GM12865 (cell line): ENCODE measurements around the gene STXBP2.

Experiments used
- DNase-seq: peaks from one replicate; pipeline ENCODE4 v3.0.0; 2010; ENCODE audit warnings: low read depth
- H3K4me3 ChIP-seq: 2 replicates; pipeline ENCODE4 v1.5.1; 2011; ENCODE audit warnings: mild to moderate bottlenecking, low read depth, low read length, control low read depth
- CTCF ChIP-seq: IDR thresholded peaks from 2 replicates; pipeline ENCODE4 v1.5.1; 2011; ENCODE audit warnings: low read length, control low read depth, low read depth, inconsistent platforms; ENCODE audit not compliant: insufficient read depth; ENCODE audit errors: missing control alignments

STXBP2 gene

DNA sequence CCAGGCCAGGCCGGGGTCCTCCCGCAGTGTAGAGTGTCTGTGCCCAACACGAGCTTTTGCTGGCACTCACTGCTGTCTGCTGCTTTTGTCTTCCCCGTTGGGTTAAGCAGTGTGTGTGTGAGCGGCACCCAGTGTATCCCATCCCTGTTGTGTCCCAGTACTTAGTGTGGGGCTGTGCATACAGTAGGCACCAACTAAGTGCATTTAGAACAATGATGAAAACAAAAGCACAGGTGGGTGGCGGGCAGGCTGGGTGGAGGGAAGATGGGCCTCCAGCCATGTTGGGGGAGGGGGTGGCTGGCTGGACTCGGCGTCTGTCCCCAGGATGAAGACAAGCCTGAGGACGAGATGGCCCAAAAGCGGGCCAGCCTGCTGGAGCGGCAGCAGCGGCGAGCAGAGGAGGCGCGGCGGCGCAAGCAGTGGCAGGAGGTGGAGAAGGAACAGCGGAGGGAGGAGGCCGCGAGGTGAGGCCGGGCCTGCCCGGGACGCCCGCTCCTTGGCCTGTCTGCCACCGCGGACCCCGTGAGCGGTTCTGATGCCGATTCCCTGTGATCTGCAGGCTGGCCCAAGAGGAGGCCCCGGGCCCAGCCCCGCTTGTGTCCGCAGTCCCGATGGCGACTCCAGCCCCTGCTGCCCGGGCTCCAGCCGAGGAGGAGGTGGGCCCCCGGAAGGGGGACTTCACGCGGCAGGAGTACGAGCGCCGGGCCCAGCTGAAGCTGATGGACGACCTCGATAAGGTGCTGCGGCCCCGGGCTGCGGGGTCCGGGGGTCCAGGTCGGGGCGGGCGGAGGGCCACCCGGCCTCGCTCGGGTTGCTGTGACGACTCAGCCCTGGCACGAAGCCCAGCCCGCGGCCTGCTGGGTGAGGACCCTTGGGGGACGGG, 21.8 kb upstream of the STXBP2 start:
- DNase-seq, result no peak
- TF ChIP-seq CTCF, result no peak
- H3K4me3 ChIP-seq, result no peak overlapping the region

DNA sequence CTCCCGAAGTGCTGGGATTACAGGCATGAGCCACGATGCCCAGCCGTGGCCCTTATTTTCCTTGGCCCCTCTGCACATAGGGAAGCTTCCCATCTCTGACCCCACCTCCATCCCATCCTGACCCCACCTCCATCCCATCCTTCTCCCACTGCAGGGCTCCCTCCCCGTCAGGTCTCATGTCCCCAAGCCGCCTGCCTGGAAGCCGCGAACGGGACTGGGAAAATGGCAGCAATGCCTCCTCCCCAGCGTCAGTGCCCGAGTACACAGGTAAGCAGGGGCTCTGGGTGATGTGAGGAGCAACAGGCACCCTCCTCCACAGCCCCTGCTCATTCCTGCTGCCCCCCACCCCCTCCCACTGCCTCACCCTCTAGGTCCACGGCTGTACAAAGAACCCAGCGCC, 19.7 kb upstream of the STXBP2 start:
- no peak overlapping the region for H3K4me3 ChIP-seq
- no peak for TF ChIP-seq CTCF
- DNase-seq, result no peak

- no peak overlapping the region for H3K4me3 ChIP-seq
- DNase-seq, result no peak
- no peak for TF ChIP-seq CTCF
These were observed 19.2 kb upstream of the STXBP2 start for GRCh38 chr19:7617735-7618134.

DNA sequence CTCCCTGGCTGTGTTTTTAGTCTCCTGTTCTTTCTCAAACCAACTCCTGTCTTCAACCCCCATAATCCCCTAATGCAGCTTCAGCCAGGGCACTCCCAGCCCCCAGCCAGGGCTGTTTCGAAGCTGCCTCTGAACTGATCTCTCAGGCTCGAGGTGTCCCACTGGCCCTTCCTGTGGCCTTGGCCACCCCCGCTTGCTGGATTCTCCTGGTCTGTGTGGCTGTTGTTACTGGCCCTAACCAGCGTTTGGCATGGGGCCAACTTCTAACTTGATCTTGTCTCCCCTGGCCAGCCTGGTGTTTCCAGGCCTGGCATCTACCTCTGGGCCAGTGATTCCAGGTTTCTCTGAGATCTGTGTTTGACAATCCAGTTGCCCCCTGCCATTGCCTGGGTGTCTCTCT, 18.6 kb upstream of the STXBP2 start:
- TF ChIP-seq CTCF, result no peak
- no peak overlapping the region for H3K4me3 ChIP-seq
- DNase-seq, result no peak

- no peak for DNase-seq
- TF ChIP-seq CTCF, result no peak
- H3K4me3 ChIP-seq, result no peak overlapping the region
These were observed 18.0 kb upstream of the STXBP2 start for GRCh38 chr19:7618771-7619510.

GRCh38 chr19:7619671-7620441, 17.1 kb upstream of the STXBP2 start:
- H3K4me3 ChIP-seq, result no peak overlapping the region
- no peak for DNase-seq
- TF ChIP-seq CTCF, result no peak
